Right lung (tissue), 5 donors: ENCODE data around the gene BAIAP2L1. TPM values are rescaled to one million over a fixed set of nuclear protein-coding genes. Genes with fewer than 3 reads are reported as not detected.

Experiments
- DNase-seq, 2 donors: peaks; one replicate each; pipeline ENCODE4 v3.0.0-alpha.2; 2013
- polyA plus RNA-seq, 5 donors: library from polyadenylated mRNA; unstranded; fragments of 120-200 nt; gene quantifications; one replicate each; pipeline versions ENCODE4 v1.2.1 to v1.2.3, GENCODE V29; 2013; ENCODE audit warnings: inconsistent platforms in 1 of 5, low replicate concordance in 1 of 5; ENCODE audit not compliant: insufficient read length in 5 of 5, insufficient read depth in 1 of 5

The BAIAP2L1 gene
- polyA plus RNA-seq, 5 donors = 18.7 to 23.7 (median 20.6) TPM

- DNase-seq = no peak
Observed at GRCh38 chr7:98360221-98361130, 40.4 kb downstream of the BAIAP2L1 start.

- no peak for DNase-seq
Observed at GRCh38 chr7:98359395-98359794, 41.5 kb downstream of the BAIAP2L1 start.

DNA sequence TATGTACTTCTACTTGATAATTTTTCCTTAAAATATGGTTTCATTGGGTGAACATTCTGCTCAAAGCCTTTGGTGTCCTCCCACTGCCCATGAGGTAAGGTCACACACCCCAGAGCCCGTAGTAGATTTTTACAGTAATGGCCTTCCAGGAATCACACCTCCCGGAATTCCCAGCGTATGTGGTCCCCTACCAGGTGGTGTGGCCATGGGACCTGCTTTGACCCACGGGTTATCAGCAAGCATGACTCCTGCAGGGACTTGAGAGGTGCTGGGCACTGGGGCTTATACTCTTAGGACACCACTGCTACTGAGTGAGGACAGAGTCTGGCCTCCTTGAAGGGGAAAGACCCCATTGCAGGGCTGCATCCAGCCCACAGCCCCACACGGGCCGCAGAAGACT lies 42.2 kb downstream of the BAIAP2L1 start:
- DNase-seq = no peak

DNA sequence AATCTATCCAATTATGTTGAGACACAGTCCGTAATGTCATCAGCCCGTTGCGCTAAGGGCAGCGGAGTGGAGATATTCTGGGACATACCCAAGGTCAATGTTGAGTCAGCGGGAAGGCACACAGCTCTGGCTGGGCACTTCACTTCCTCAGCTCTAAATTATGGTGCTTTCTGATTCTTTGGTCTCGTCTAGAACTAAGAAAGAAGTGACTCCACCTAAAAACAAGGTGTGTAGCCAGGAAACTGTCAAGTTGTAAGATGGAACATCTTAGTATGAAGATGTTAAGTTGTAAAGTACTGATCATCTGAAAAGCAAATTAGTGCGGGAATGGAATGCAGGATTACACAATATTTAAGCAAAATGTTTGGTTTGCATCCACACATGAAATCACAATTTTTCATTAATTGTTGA lies 43.1 kb downstream of the BAIAP2L1 start:
- no peak for DNase-seq

DNA sequence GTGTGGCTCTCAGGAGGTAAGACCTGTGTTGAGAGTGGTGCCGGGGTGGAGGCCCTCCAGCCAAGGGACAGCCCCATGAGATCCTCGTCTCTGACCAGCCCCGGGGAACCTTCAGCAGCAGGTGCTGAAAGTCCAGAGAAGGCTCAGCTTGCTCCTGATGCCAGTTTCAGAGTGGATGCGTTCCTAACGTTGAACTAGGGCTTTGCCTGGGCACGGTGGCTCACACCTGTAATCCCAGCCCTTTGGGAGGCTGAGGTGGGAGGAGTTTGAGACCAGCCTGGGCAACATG lies 45.7 kb downstream of the BAIAP2L1 start:
- no peak for DNase-seq

DNA sequence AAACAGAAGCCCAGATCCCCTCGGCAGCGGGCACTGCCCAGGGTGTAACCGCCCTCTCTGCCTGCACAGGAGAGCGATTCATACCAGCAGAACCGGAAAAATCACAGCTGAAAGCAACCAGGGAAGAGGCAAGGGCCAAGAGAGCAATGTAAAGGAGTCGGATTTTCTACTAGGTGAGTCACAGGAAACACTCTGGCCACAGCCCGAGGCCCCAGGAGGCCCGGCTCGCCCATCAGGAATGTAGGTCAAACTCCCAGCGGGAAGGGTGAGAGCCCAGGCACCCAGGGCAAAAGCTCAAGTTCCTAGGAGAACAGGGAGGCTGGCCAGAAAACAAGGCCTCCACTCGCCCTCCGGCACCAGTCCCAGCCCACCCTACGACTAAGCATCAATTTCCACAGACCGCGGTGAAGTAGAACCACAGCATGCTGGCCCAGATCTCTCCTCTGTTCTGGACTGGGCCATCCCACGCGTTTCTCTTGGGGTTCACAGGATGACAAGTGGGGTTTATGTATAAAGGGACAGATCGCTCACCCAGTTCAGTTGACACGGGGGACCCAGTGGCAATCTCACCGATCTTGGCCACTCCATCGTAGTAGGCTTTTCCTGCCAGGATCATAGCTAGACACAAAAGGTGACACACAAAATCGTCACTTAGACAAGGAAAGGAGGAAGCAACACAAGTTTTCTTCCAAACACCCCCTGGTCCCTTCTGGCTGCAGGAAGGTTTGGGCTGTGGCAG lies 46.2 kb downstream of the BAIAP2L1 start:
- no peak for DNase-seq

- DNase-seq = no peak
Observed at GRCh38 chr7:98354052-98354451, 46.8 kb downstream of the BAIAP2L1 start.

DNA sequence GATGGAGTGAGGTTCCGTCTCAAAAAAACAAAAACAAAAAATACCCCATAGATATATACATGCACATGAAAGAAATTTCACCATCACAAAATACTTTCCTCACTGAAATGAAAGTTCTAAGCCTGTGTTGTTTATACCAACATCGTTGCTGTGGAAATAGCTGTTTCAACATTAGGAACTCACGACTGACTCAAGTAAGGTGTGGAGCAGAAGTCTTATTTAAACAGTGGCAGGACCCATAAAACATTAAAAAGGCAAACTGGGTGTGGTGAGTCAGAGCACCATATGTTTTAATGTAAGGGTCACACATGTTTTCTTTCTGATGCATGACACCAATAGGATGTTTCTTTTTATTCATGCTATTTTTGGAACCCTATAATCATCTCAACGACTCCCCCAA lies 48.3 kb downstream of the BAIAP2L1 start:
- no peak for DNase-seq

- no peak for DNase-seq
Observed at GRCh38 chr7:98351136-98351535, 49.8 kb downstream of the BAIAP2L1 start.

DNA sequence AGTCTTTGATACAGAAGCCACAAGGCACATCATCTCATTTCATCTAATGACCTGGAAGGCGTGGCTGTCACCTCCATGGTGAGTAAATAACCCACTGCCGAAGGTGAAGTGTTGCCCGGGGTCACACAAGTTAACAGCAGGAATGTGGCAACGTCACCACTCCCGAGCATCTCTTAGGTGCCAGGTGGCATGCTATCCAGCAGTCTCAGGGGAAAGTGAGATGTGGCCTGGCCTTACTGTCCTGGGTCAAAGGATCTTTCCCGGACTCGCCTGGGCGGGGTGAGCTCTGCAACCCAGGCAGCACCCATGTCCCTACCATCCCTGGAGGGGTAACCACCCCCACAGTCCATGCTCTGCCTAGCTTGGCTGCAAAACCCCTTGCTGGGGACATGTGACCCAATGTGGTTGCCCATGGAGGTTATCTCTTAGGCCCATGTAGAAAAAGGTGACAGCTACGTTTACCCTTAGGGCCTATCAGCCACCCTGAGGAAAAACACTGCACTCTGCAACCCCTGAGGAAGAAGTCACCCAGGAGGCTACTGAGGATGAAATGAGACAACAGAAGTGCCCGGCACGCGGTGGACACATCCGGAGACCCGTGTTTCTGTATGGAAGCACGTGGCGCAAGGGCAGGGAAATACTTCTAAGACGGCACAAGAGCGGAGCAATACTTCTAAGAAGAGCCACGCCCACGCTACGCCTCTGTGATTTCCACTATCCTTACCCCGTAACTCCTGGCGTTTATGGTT lies 52.0 kb downstream of the BAIAP2L1 start:
- no peak for DNase-seq

DNA sequence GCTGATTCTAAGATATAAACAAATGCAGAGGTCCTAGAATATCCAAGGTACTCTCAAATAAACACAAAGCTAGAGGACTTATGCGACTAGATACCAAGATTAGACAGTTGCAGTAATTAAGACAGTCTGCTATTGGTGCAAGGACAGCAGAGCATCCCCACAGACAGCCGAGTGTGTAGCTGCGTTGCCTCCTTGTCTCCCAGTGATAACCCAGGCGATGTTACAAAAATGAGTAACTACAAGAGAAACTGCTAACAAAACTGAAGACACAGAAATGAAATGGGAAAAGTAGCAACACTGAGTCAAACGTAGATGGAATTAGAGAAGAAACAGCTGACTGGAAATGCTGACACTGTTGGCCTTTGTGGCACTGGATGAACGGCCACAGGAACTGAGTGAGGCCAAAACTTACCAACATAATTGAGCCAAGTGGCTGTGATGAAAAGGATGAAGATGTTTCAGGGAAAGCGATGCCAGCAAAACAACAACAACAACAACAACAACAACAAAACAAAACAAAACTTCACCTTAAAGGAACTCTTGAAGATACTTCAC lies 54.3 kb downstream of the BAIAP2L1 start:
- no peak for DNase-seq

DNA sequence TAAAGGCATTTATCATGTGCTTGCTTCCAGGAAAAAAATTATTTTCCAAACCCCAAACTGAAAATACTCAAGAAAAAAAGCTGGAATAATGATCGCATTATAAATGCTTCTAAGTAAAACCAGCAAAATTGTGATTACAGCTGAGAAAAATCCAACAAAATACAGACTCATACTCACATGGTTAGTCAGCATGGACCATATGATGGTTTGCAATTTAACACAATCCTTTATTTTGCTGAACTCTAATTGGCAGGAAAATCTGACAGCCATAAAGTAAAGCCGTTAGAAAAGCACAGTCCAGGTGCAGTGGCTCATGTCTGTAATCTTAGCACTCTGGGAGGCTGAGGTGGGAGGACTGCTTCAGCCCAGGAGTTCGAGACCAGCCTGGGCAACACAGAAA lies 59.8 kb downstream of the BAIAP2L1 start:
- no peak for DNase-seq

DNA sequence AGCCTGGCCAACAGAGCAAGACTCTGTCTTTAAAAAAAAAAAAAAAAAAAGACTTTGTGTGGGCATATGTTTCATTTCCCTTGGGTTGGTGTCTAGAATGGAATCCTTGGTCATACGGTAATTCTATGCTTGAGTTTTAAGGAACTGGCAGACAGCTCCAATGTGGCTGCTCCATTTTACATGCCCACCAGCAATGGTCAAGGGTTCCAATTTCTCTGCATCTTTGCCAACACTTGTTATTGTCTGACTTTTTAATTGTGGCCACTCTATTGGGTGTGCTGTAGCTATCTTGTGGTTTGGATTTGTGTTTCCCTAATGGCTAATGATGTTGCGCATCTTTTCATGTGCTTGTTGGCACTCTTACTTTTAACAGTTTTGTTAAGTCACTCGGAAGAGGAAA lies 61.8 kb downstream of the BAIAP2L1 start:
- DNase-seq = no peak

DNA sequence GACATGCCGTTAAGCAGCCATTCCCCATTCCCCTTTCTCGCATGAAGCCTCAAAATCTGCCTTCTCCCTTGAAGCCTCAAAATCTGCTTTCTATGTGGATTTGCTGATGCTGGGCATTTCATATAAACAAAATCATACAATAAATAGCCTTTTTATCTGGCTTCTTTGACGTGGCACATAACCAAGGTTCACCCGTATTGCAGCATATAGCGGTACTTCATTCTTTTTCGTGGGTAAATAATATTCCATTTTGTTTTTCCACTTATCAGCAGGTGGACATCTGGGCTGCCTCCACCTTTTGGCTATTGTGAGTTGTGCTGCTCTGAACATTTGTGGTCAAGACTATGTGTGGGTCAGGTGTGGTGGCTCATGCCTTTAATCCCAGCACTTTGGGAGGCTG lies 62.4 kb downstream of the BAIAP2L1 start:
- DNase-seq = no peak

DNA sequence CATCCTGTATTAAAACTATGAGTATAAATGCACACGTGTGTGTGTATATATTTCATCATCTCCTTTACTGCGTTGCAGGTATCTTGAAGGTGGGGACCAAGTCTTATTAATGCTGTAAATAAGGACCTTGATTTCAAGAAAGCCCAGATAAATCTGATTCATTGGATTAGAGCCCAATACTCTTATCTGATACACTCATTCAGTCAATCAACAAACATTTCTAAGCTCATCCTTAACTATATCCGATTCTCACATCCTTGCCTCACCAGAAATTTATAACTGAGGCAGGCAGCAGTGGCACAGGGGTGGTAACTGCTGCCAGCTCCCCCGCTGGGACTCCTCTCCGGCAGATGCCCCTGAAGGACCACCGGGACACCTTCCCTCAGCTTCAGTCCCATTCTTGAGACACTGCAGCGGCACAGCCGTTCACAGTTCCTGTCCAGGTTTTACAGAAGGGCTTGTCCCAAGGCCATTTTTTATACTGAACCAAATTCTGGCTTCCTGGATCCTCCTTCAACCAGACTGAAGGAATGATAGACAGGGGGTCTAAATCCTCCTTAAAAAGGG lies 65.4 kb downstream of the BAIAP2L1 start:
- DNase-seq = no peak

- no peak for DNase-seq
Observed at GRCh38 chr7:98334081-98334480, 66.8 kb downstream of the BAIAP2L1 start.

DNA sequence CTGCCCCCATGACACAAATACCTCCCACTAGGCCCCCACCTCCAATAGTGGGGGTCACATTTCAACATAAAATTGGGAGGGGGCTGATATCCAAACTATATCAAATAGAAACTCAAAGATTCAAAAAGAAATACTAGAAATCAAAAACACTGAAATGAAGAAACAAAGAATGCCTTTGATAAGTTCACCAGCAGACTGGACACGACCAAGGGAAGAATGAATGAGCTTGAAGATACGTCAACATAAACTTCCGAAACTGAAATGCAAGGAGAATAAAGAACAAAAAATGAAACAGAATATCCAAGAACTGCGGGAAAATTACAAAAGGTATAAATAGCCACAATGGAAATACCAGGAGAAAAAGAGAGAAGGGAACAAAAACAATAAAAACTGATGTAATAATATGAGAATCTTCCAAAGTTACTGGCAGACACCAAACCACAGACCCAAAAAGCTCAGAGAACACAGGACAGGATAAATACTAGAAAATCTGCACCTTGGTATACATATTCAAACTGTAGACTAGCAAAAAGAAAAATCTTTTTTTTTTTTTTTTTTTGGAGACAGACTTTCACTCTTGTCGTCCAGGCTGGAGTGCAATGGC lies 69.9 kb downstream of the BAIAP2L1 start:
- DNase-seq = no peak

GRCh38 chr7:98329791-98330373 lies 71.0 kb downstream of the BAIAP2L1 start:
- no peak for DNase-seq

DNA sequence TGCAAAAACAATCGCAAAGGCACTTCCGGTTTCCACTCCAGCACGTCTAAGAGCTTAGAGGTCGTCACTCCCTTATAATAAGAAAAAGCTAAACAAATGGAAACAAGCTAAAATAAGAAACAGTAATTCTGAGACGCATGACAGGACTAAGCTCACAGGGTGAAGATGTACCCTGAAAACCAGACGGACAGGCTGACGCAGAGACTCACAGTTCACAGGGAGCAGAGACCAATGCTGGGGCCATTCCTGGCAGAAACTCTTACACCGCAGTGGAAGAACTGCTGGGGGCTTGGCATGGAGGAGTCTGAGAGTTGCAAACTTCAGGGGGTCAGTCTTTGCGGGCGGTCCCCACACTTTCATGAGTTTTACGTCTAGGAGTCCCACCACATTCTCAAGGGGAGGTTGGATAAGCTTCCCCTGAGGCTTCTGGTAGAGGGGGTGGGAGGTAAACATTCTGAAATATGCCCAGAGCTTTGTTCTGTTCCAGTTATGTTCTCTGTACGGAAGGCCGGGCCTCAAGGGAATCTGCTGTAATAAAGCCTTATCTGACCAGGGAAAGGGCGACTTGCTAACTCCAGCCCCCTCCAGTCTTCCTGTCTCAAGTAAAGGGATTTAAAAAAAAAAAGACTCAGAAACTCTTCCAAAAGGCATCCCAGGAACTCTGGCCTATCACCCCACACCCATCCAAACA lies 71.6 kb downstream of the BAIAP2L1 start:
- no peak for DNase-seq

- DNase-seq = no peak
Observed at GRCh38 chr7:98324782-98325181, 76.1 kb downstream of the BAIAP2L1 start.
